Gastrocnemius medialis (tissue), 4 donors: ENCODE results near the gene CD79A.

Experiments
- POLR2A ChIP-seq, 2 donors: fragments of 450-650 bp; IDR thresholded peaks; one replicate each; pipeline ENCODE4 v1.6.1; 2017; ENCODE audit warnings: antibody characterized with exemption in 2 of 2, mild to moderate bottlenecking in 2 of 2, moderate library complexity in 2 of 2
- TF ChIP-seq, protein P1 (sequence below), 5 experiments: fragments of 450-650 bp in 3 of 5; fragments of 200-600 bp in 2 of 5; sonication (generic) in 2 of 5; IDR thresholded peaks in 4 of 5; conservative IDR thresholded peaks in 1 of 5; 1 replicate in 4 of 5; 2 replicates in 1 of 5; pipeline ENCODE4 v1.5.1; 2016 to 2019; ENCODE audit warnings: antibody characterized with exemption in 5 of 5, mild to moderate bottlenecking in 3 of 5, moderate library complexity in 3 of 5

DNA sequence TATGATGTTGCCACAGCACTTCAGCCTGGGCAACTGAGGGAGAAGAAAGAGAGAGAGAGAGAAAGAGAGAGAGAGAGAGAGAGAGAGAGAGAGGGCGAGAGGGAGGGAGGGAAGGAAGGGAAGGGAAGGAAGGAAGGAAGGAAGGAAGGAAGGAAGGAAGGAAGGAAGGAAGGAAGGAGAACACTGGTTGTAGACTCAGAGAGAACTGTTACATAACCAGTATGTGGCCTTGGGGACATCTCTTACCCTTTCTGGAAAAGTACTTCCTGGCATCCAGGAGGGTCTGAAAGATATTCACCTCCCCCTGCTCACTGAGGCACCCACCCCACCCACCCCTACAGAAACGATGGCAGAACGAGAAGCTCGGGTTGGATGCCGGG, 3.2 kb downstream of the CD79A start:
- TF ChIP-seq, protein P1, sequence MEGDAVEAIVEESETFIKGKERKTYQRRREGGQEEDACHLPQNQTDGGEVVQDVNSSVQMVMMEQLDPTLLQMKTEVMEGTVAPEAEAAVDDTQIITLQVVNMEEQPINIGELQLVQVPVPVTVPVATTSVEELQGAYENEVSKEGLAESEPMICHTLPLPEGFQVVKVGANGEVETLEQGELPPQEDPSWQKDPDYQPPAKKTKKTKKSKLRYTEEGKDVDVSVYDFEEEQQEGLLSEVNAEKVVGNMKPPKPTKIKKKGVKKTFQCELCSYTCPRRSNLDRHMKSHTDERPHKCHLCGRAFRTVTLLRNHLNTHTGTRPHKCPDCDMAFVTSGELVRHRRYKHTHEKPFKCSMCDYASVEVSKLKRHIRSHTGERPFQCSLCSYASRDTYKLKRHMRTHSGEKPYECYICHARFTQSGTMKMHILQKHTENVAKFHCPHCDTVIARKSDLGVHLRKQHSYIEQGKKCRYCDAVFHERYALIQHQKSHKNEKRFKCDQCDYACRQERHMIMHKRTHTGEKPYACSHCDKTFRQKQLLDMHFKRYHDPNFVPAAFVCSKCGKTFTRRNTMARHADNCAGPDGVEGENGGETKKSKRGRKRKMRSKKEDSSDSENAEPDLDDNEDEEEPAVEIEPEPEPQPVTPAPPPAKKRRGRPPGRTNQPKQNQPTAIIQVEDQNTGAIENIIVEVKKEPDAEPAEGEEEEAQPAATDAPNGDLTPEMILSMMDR (IDR thresholded peaks at IDR 0.05 in 4 of 5, conservative IDR thresholded peaks at IDR 0.05 in 1 of 5) = no peak
- TF ChIP-seq POLR2A (IDR thresholded peaks at IDR 0.05) = no peak
